ENCODE data around the gene JHY.

Gene JHY

GRCh38 chr11:122976061-122976733 is 93.6 kb downstream of the JHY start:
- no peak for TF ChIP-seq CTCF (IDR thresholded peaks at IDR 0.05; ENCODE audit: unreplicated experiment in 3 of 3)
- H3K27me3 Mint-ChIP-seq (ENCODE audit: low read depth): peaks cover 100% of the 10 kb centered on the region
- peaks cover 26% of the 10 kb centered on the region for H3K4me1 Mint-ChIP-seq
- peaks cover 9% of the 10 kb centered on the region for H3K9me3 Mint-ChIP-seq
- peaks cover 3% of the 10 kb centered on the region for H3K36me3 Mint-ChIP-seq (ENCODE audit: low read depth)
- H3K4me3 Mint-ChIP-seq: peak overlapping the region; percentile 65 to 75 (median 73)
- no peak overlapping the region for H3K27ac Mint-ChIP-seq

GRCh38 chr11:122976734-122977469 is 94.3 kb downstream of the JHY start:
- peaks cover 3% of the 10 kb centered on the region for H3K36me3 Mint-ChIP-seq (ENCODE audit: low read depth)

GRCh38 chr11:122977470-122978298 is 95.1 kb downstream of the JHY start:
- Mint-ChIP-seq H3K9me3 (peaks cover 9% of the 10 kb centered on the region), H3K4me3 (peak overlapping the region in 2 of 3 experiments; percentile 7 to 73), H3K27me3 (ENCODE audit: low read depth) (peaks cover 100% of the 10 kb centered on the region)

More at GRCh38 chr11:122976734-122977469, 94.3 kb downstream of the JHY start:
- Mint-ChIP-seq H3K4me1 (peaks cover 26% of the 10 kb centered on the region), H3K9me3 (peaks cover 9% of the 10 kb centered on the region), H3K4me3 (peak overlapping the region; percentile 65 to 75 (median 73)), H3K27ac (no peak overlapping the region), H3K27me3 (ENCODE audit: low read depth) (peaks cover 100% of the 10 kb centered on the region)
- TF ChIP-seq CTCF (IDR thresholded peaks at IDR 0.05; ENCODE audit: unreplicated experiment in 3 of 3): no peak

GRCh38 chr11:122978299-122978620 is 95.7 kb downstream of the JHY start:
- TF ChIP-seq CTCF (IDR thresholded peaks at IDR 0.05; ENCODE audit: unreplicated experiment in 3 of 3): no peak
- Mint-ChIP-seq H3K36me3 (ENCODE audit: low read depth) (peaks cover 3% of the 10 kb centered on the region), H3K9me3 (peaks cover 9% of the 10 kb centered on the region), H3K4me1 (peaks cover 26% of the 10 kb centered on the region), H3K27ac (no peak overlapping the region), H3K27me3 (ENCODE audit: low read depth) (peaks cover 100% of the 10 kb centered on the region), H3K4me3 (peak overlapping the region; percentile 5 to 8 (median 7))

More at GRCh38 chr11:122977470-122978298, 95.1 kb downstream of the JHY start:
- TF ChIP-seq CTCF (IDR thresholded peaks at IDR 0.05; ENCODE audit: unreplicated experiment in 3 of 3): no peak
- H3K27ac Mint-ChIP-seq: no peak overlapping the region
- H3K4me1 Mint-ChIP-seq: peaks cover 26% of the 10 kb centered on the region
- H3K36me3 Mint-ChIP-seq (ENCODE audit: low read depth): peaks cover 3% of the 10 kb centered on the region

GRCh38 chr11:122979103-122979814 is 96.7 kb downstream of the JHY start:
- no peak overlapping the region for H3K27ac Mint-ChIP-seq
- H3K27me3 Mint-ChIP-seq (ENCODE audit: low read depth): peaks cover 100% of the 10 kb centered on the region
- H3K4me3 Mint-ChIP-seq: peak overlapping the region in 2 of 3 experiments; percentile 29 to 39
- peaks cover 3% of the 10 kb centered on the region for H3K36me3 Mint-ChIP-seq (ENCODE audit: low read depth)
- no peak for TF ChIP-seq CTCF (IDR thresholded peaks at IDR 0.05; ENCODE audit: unreplicated experiment in 3 of 3)
- H3K4me1 Mint-ChIP-seq: peaks cover 26% of the 10 kb centered on the region
- H3K9me3 Mint-ChIP-seq: peaks cover 9% of the 10 kb centered on the region

All from nephron (organoid).